ENCODE measurements around the gene CAPN9.

Gene CAPN9

GRCh38 chr1:230710543-230710904 lies 36.7 kb upstream of the CAPN9 start:
- TF ChIP-seq CTCF (IDR thresholded peaks at IDR 0.05; ENCODE audit: low read depth, low read length): no peak
- H3K4me3 ChIP-seq (ENCODE audit: low read depth, low read length): no peak overlapping the region
- no peaks in the 10 kb centered on the region for H3K4me1 ChIP-seq
- H3K27me3 ChIP-seq: no peaks in the 10 kb centered on the region
- no peak for DNase-seq
- H3K36me3 ChIP-seq: no peaks in the 10 kb centered on the region
- no peaks in the 10 kb centered on the region for H3K9me3 ChIP-seq

- Histone ChIP-seq H3K27me3 (no peaks in the 10 kb centered on the region), H3K4me3 (ENCODE audit: low read depth, low read length) (no peak overlapping the region), H3K9me3 (peaks cover 1% of the 10 kb centered on the region), H3K36me3 (no peaks in the 10 kb centered on the region), H3K4me1 (no peaks in the 10 kb centered on the region)
- DNase-seq: no peak
- TF ChIP-seq CTCF (IDR thresholded peaks at IDR 0.05; ENCODE audit: low read depth, low read length): no peak
These were observed 35.9 kb upstream of the CAPN9 start for GRCh38 chr1:230711245-230711644.

GRCh38 chr1:230712470-230712942 lies 34.7 kb upstream of the CAPN9 start:
- no peak overlapping the region for H3K4me3 ChIP-seq (ENCODE audit: low read depth, low read length)
- peaks cover 4% of the 10 kb centered on the region for H3K9me3 ChIP-seq
- H3K27me3 ChIP-seq: no peaks in the 10 kb centered on the region
- no peaks in the 10 kb centered on the region for H3K36me3 ChIP-seq
- no peak for TF ChIP-seq CTCF (IDR thresholded peaks at IDR 0.05; ENCODE audit: low read depth, low read length)
- DNase-seq: no peak
- no peaks in the 10 kb centered on the region for H3K4me1 ChIP-seq

GRCh38 chr1:230713138-230713537 lies 34.0 kb upstream of the CAPN9 start:
- peaks cover 4% of the 10 kb centered on the region for H3K9me3 ChIP-seq
- H3K4me1 ChIP-seq: no peaks in the 10 kb centered on the region
- H3K36me3 ChIP-seq: no peaks in the 10 kb centered on the region
- no peak overlapping the region for H3K4me3 ChIP-seq (ENCODE audit: low read depth, low read length)
- no peak for DNase-seq
- H3K27me3 ChIP-seq: no peaks in the 10 kb centered on the region
- no peak for TF ChIP-seq CTCF (IDR thresholded peaks at IDR 0.05; ENCODE audit: low read depth, low read length)

GRCh38 chr1:230713547-230713914 lies 33.7 kb upstream of the CAPN9 start:
- DNase-seq: no peak
- Histone ChIP-seq H3K4me1 (no peaks in the 10 kb centered on the region), H3K9me3 (peaks cover 4% of the 10 kb centered on the region), H3K36me3 (no peaks in the 10 kb centered on the region), H3K4me3 (ENCODE audit: low read depth, low read length) (no peak overlapping the region), H3K27me3 (no peaks in the 10 kb centered on the region)
- TF ChIP-seq CTCF (IDR thresholded peaks at IDR 0.05; ENCODE audit: low read depth, low read length): no peak

- H3K4me3 ChIP-seq (ENCODE audit: low read depth, low read length): no peak within 1 kb of the TSS
- TF ChIP-seq CTCF (IDR thresholded peaks at IDR 0.05; ENCODE audit: low read depth, low read length): no peak
- peaks cover 4% of the 10 kb centered on the region for H3K9me3 ChIP-seq
- H3K4me1 ChIP-seq: no peaks in the 10 kb centered on the region
- DNase-seq: no peak
- H3K36me3 ChIP-seq: no peaks in the 10 kb centered on the region
- no peaks in the 10 kb centered on the region for H3K27me3 ChIP-seq
These were observed 33.0 kb upstream of the CAPN9 start, which contains the start of gene AGT for GRCh38 chr1:230713915-230714764. Gene AGT, minus strand, starts transcription at chr1:230714122. Its CDS starts 3,299 bp downstream, at chr1:230710823.
